Peyer's patch (tissue), 4 donors: ENCODE results near the gene UBL7. TPM values are rescaled to one million over a fixed set of nuclear protein-coding genes. Genes with fewer than 3 reads are reported as not detected.

Experiments used
- DNase-seq, 3 donors: peaks; one replicate each; pipeline ENCODE4 v3.0.0-alpha.2; 2017 to 2019
- H3K27ac ChIP-seq, 4 donors: fragments of 200-600 bp; sonication (generic); one replicate each; pipeline ENCODE4 v1.5.1; 2016 to 2019
- H3K27me3 ChIP-seq, 2 donors: fragments of 200-600 bp; sonication (generic); one replicate each; pipeline ENCODE4 v1.5.1; 2019
- H3K36me3 ChIP-seq, 3 donors: fragments of 200-600 bp; sonication (generic); one replicate each; pipeline ENCODE4 v1.5.1; 2016 to 2019
- H3K4me1 ChIP-seq, 4 donors: fragments of 200-600 bp; sonication (generic); one replicate each; pipeline ENCODE4 v1.5.1; 2016 to 2019
- H3K4me3 ChIP-seq, 4 donors: fragments of 200-600 bp; sonication (generic); 1 replicate in 3 of 4; 2 replicates in 1 of 4; pipeline ENCODE4 v1.5.1; 2016 to 2019; ENCODE audit warnings: mild to moderate bottlenecking in 1 of 4
- H3K9me3 ChIP-seq, 4 donors: fragments of 200-600 bp; sonication (generic); one replicate each; pipeline ENCODE4 v1.5.1; 2016 to 2019; ENCODE audit warnings: mild to moderate bottlenecking in 1 of 4
- CTCF ChIP-seq, 6 experiments: fragments of 450-650 bp in 4 of 6; fragments of 200-600 bp in 2 of 6; sonication (generic) in 1 of 6; IDR thresholded peaks; one replicate each; pipeline ENCODE4 v1.5.1; 2017 to 2019; ENCODE audit warnings: antibody characterized with exemption in 6 of 6, mild to moderate bottlenecking in 3 of 6, moderate library complexity in 1 of 6
- POLR2A ChIP-seq, 2 donors: fragments of 450-650 bp; IDR thresholded peaks; one replicate each; pipeline ENCODE4 v1.5.1; 2017; ENCODE audit warnings: antibody characterized with exemption in 2 of 2, mild to moderate bottlenecking in 2 of 2, moderate library complexity in 2 of 2
- total RNA-seq, 4 donors: library from RNA; depleted of rRNA; stranded (reverse); fragments of >200 nt; gene quantifications; one replicate each; pipeline ENCODE4 v1.1.0, GENCODE V29; 2016

UBL7 gene
- total RNA-seq, 4 donors from 2014 or later: 22.3 to 39.6 (median 32.6) TPM

GRCh38 chr15:74468341-74469032 lies 7.5 kb upstream of the UBL7 start:
- H3K27ac ChIP-seq: no peak overlapping the region
- no peaks in the 10 kb centered on the region for H3K4me1 ChIP-seq
- peaks cover 0 to 4% (median 0%) of the 10 kb centered on the region in 3 donors for H3K36me3 ChIP-seq
- H3K4me3 ChIP-seq: no peak overlapping the region
- H3K9me3 ChIP-seq: no peaks in the 10 kb centered on the region
- TF ChIP-seq POLR2A (IDR thresholded peaks at IDR 0.05) (no peak), CTCF (IDR thresholded peaks at IDR 0.05) (no peak)
- DNase-seq: no peak
- no peaks in the 10 kb centered on the region for H3K27me3 ChIP-seq

DNA sequence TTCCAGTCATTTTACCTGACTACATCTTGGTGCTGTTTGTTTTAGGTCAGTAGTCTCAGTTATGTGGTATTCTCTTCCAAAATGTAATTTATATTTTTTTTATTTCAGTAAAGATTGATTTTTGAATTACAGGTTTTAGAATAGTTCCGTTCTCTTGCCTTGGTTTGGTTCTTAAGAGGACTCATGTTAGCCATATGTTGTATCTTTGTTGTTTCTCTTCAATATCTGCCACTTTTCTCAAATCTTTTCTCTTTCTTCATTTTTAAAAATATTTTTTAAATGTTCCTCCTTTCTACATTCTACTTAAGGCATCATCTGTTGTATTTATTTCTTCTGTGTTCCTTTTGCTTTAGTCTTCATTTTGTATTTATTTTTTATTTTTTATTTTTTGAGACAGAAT lies 5.6 kb upstream of the UBL7 start:
- no peak for DNase-seq
- Histone ChIP-seq H3K4me1 (peaks cover 0 to 9% (median 0%) of the 10 kb centered on the region in 4 donors), H3K36me3 (peaks cover 0 to 4% (median 0%) of the 10 kb centered on the region in 3 donors), H3K9me3 (no peaks in the 10 kb centered on the region), H3K27me3 (no peaks in the 10 kb centered on the region), H3K4me3 (no peak overlapping the region), H3K27ac (no peak overlapping the region)
- TF ChIP-seq POLR2A (IDR thresholded peaks at IDR 0.05): no peak
- TF ChIP-seq CTCF (IDR thresholded peaks at IDR 0.05): no peak

DNA sequence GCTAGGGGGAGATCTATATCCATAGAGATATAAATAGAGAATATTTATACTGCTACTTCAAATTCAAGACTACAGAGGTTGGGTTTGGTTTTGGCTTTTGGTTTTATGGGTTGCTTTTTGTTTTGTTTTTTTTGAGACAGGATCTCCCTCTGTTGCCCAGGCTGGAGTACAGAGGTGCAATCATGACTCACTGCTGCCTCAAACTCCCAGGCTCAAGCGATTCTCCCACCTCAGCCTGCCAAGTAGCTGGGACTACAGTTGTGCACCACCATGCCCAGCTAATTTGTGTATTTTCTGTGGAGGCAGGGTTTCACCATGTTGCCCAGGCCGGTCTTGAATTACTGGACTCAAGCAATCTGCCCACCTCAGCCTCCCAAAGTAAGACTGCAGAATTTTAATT lies 3.9 kb upstream of the UBL7 start:
- H3K4me1 ChIP-seq: peaks cover 0 to 14% (median 0%) of the 10 kb centered on the region in 4 donors
- no peak overlapping the region for H3K4me3 ChIP-seq
- no peak for DNase-seq
- no peaks in the 10 kb centered on the region for H3K9me3 ChIP-seq
- peaks cover 0 to 4% (median 0%) of the 10 kb centered on the region in 3 donors for H3K36me3 ChIP-seq
- TF ChIP-seq POLR2A (IDR thresholded peaks at IDR 0.05) (no peak), CTCF (IDR thresholded peaks at IDR 0.05) (no peak)
- no peak overlapping the region for H3K27ac ChIP-seq
- H3K27me3 ChIP-seq: no peaks in the 10 kb centered on the region

GRCh38 chr15:74464216-74464615 lies 3.3 kb upstream of the UBL7 start:
- Histone ChIP-seq H3K27ac (no peak overlapping the region), H3K4me3 (no peak overlapping the region), H3K9me3 (no peaks in the 10 kb centered on the region), H3K4me1 (peaks cover 0 to 15% (median 0%) of the 10 kb centered on the region in 4 donors), H3K36me3 (peaks cover 0 to 4% (median 0%) of the 10 kb centered on the region in 3 donors), H3K27me3 (no peaks in the 10 kb centered on the region)
- no peak for DNase-seq
- TF ChIP-seq POLR2A (IDR thresholded peaks at IDR 0.05) (no peak), CTCF (IDR thresholded peaks at IDR 0.05) (no peak)

DNA sequence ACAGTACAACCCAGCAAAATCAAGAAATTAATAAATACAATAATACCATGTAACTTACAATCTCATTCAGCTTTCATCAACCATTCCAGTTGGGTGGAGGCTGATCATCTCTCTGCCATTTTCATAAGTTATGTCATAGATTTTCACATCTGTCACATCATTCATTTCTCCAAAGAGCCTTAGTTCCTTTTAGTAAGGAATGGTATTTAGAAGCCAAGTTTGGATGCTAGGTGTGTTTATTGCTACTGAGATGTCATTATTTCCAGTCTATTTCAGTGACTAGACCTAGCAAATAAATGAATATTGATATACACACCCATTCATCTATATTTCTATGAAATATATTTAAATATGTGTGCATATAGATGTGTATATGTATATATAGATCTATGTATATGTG lies 2.7 kb upstream of the UBL7 start:
- TF ChIP-seq POLR2A (IDR thresholded peaks at IDR 0.05) (no peak), CTCF (IDR thresholded peaks at IDR 0.05) (no peak)
- Histone ChIP-seq H3K27ac (no peak overlapping the region), H3K36me3 (peaks cover 0 to 4% (median 0%) of the 10 kb centered on the region in 3 donors), H3K27me3 (no peaks in the 10 kb centered on the region), H3K4me3 (no peak overlapping the region), H3K9me3 (no peaks in the 10 kb centered on the region), H3K4me1 (peaks cover 0 to 15% (median 0%) of the 10 kb centered on the region in 4 donors)
- DNase-seq: no peak
